Smooth muscle cell of the brain vasculature (primary cell): ENCODE data around the gene SOX9.

Experiments used
- DNase-seq: peaks from one replicate; pipeline ENCODE4 v3.0.0-alpha.2; 2012; ENCODE audit warnings: low read depth, low spot score

Gene SOX9

DNA sequence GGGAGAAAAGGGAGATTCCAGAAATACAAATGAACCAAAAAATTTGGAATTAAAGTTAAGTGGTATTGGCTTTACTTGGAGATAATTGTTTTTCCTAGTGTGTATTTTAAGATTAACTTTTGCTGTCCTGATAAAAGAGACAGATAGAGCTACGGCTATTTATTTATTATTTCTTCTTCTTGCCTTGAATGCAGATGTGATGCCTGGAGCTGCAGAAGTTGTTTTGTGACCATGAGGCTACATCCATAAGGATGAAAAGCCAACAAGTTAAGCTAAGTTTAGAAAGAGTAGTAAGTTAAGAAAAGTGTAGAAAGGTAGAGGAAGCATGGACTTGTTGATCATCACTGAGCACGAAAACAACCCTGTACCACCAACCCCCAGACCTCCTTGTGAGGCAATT, 41.7 kb downstream of the SOX9 start:
- no peak for DNase-seq

DNA sequence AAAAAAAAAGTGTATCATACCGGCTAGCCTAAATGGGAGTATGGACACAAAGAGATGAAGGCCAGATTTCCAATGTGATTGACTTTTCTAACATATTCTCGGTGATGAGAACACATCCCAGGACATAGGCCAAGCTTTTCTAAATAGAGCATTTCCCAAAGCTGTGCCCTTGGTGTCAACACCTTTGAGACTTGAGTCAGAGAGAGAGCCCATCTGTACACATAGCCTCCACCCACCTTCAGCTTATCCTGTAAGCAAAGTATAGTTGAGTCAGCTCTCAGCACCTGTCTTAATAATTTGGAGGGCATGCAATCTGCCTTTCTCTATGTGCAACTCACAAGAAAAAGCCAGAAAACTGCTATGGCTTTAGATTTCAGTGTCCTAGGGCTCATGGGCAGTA, 42.7 kb downstream of the SOX9 start:
- no peak for DNase-seq

DNA sequence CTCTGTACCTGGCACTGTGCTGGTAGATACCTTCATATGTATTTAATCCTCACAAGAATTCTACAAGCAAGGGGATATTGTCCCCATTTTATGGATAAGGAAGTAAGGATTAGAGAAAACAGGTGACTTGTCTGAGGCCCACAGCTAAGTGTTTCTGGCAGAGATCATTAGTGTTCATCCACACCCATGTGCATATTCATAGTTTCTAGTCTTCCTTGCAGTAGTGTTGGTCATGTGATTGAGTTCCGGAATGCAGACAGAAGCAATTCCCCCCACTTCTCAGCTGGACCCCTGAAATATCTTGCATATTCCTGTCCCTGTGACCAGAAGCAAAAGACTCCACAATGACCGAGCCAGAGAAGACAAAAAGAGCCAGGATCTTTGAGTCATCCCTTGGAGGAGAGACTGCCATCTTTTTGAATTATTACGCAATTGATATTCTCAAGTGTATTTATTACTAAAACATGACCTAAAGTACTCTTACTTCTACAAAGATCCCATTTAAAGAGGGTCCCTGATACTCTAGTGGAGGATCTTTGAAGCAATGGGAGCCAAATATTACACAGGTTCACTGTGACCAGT, 43.4 kb downstream of the SOX9 start:
- no peak for DNase-seq

DNA sequence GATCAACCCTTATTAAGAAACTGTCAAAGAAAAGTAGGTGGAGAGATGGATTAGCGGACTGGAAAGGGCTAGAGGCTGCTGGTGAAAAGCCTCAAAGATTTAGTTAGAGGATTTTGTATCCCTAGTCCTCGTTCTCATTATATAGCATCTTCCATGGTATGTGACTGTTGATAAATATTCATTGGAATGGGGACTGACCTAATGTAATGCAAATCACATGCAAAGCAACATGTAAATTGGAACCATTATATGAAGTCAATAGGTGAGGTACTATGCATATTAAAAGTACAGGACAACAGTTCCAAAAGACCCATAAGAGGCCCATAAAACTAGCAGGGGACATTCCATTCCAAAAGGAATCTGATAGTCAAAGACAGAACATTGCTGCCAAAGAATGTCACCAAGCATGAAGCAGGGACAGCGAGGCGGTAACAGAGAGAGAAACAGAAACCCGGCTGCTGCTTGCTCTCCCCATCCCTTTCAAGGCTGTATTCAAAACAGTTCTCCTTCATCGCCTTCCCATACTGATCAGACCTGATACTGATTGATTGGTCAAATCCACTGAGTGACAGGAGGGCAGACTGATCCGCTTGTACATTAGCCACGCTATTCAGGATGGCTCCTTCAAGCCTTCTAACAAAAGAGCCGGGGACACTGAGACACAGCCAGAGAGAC, 44.5 kb downstream of the SOX9 start:
- no peak for DNase-seq

DNA sequence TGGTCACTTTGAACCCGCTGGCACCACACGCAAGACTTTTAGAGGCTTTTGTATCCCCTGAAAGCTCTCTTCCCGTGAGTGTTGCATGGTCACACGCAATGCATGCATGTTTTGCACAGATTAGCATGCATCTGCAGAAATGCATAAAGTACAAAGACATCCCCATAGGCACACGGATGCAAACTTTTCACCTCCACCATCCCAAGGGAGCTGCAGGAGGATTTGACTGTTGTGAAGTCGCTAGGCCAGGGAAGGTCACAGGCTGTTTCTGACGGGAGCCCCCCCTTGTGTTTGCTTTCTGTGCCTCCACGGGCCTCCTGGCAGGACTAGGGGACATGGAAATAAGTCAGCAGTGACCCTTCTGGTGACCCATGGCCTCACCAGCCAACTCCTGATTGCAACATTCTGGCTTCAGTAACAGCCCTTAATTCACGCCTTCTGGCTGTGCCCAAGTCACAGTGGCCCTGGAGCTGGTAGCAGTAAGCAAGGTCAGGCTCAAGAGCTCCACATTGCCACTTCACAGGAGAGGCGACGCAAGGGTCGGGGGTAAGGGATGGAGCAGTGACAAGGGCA, 45.1 kb downstream of the SOX9 start:
- DNase-seq = no peak

DNA sequence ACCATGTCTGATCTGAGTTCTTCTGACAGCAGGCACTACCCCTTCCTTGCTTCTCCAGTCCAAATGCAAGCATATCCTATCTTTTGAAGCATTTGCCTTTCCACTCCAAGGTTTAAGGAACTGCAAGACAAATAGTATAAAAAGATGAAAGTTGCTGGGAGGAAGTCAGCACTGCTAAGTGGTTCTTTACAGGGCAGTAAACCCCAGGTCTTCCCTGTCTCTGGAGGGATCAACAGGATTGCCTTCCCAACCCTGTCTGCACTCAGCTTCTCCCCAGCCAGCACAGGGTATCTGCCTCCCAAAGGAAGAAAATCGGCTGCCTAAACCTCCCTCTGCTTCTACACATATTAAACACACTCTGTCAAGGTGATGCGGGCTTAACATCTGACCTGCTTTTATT, 46.8 kb downstream of the SOX9 start:
- DNase-seq = no peak

DNA sequence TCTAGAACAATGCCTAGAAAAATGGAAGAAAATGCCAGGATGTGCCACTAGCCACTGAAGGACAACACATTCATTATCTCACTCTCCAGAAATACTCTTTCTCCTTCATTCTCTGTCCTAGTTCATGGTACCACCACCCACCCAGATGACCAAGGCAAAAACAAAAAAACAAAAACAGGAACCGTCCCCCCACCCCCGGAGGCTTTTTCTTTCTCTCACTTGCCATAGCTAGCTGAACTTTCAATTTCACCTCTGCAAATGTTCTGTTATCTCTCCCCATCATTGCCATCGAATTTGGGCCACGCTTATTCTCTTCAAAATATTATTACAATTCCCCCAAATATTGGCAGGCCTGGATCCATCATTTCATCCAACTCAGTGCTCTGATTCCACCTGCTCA, 49.0 kb downstream of the SOX9 start:
- no peak for DNase-seq

DNA sequence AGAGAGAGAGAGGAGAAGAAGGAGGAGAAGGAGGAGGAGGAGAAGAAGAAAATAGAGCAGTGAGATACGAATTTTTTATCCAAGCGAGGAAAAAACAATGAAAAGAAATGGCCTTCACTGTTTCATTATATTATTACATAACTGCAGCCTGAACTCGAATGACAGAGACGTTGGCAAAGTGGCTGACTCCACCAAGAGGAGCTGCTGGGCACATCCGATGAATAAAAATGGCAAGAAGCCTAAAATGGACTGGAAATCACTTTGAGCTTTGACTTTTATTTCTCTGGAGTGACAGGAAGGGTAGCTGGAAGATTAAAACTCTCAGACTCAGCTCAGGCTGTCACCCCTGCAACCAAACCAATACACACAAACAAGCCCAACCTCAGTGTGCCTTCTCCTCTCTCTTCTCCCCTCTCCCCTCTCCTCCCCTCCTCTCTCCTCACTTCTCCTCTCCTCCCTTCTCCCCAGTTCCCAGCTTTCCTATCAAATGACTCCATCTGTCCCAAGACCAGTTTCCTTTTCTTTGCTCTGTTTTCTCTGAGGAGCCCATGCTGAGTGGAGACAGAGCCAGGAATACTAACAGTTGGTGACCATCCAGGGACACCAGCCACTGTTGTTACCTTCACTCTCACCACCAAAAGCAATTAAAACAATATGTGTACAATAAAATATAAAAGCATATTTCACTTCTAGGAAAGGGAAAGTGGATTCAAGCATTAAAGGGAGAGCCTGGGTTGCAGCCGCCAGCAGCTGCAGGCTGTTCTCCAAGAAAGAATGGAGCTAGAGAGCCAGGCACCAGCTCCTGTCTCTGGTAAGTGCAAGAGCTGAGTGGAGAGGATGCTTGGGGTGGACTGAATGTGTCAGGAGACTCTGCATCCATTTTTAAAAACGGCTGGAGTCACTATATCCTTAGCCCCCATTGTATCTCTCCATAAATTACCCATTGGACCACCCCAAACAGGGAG, 51.2 kb downstream of the SOX9 start:
- DNase-seq = no peak

DNA sequence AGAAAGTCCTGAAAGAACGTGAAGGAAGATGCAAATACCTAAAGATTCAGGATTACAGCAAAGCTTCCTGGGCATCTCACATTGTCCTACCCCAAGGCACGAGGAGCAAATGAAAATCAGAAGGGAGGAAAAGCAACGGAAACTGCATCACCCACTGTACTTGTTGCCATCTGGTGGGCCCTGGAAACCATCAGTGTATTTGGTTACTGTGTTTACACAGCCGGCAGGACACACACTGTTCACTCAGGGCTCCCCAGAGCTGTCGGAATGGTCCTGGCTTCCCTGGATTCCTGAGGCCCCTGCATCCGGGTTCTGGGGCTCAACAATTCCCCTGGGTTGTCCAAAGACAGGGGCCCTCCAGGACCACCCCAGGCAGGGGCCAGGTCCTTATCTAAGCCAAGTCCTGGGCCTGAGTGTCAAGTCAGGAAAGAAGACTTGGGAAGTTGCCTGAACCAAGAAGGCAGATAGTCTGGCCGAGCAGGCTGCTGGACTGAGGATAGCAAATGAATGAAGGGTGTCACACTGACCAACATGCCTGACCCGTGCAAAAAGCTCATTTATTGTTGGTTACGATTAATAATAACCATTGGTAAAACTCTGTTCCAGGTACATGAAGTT, 52.8 kb downstream of the SOX9 start:
- peak; percentile 47 for DNase-seq

DNA sequence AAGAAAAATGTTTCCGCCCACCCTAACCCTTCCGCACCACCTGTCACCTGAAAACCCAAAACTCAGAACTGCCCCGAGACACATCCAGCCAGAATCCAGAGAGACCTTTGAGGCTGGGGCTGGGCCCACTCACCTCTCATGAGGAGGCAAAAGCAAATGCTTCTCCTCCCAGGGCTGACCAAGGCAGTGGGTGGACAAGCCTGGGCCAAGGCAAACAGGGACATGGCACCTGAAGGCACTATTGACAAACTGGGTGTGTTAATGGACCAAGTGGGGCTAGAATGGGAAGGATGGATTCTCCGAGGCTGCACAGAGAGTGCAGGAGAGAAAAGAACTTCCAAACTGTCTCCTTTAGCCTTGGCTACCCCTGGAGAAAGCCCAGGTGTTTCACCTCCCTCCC, 54.4 kb downstream of the SOX9 start:
- DNase-seq = no peak
